Hepatocyte (in vitro differentiated cells): ENCODE data around the gene OR5B12. TPM values are rescaled to one million over a fixed set of nuclear protein-coding genes. Genes with fewer than 3 reads are reported as not detected.

Experiments
- DNase-seq: peaks from one replicate; pipeline ENCODE4 v3.0.0-alpha.2; 2016; ENCODE audit warnings: low spot score
- H2AFZ ChIP-seq: fragments of 200-600 bp; sonication (generic); 2 replicates; pipeline ENCODE4 v1.6.0; 2016; ENCODE audit warnings: antibody characterized with exemption, mild to moderate bottlenecking
- H3K27ac ChIP-seq: fragments of 200-600 bp; sonication (generic); 2 replicates; pipeline ENCODE4 v1.5.1; 2016; ENCODE audit warnings: mild to moderate bottlenecking
- H3K27me3 ChIP-seq: fragments of 200-600 bp; sonication (generic); 2 replicates; pipeline ENCODE4 v1.6.1; 2016
- H3K36me3 ChIP-seq: fragments of 200-600 bp; sonication (generic); replicated peaks from 2 replicates; pipeline ENCODE4 v1.5.1; 2016; ENCODE audit warnings: low read depth; ENCODE audit not compliant: insufficient read depth
- H3K4me1 ChIP-seq: fragments of 200-600 bp; sonication (generic); 2 replicates; pipeline ENCODE4 v1.5.1; 2016; ENCODE audit warnings: mild to moderate bottlenecking, moderate library complexity; ENCODE audit not compliant: insufficient read depth
- H3K4me2 ChIP-seq: fragments of 200-600 bp; sonication (generic); 2 replicates; pipeline ENCODE4 v1.6.0; 2016
- H3K4me3 ChIP-seq: fragments of 200-600 bp; sonication (generic); 2 replicates; pipeline ENCODE4 v1.5.1; 2016; ENCODE audit warnings: mild to moderate bottlenecking
- H3K79me2 ChIP-seq: fragments of 200-600 bp; sonication (generic); 2 replicates; pipeline ENCODE4 v1.6.0; 2017; ENCODE audit warnings: mild to moderate bottlenecking
- H3K9me2 ChIP-seq: fragments of 200-600 bp; sonication (generic); replicated peaks from 2 replicates; pipeline ENCODE4 v1.6.0; 2017; ENCODE audit warnings: mild to moderate bottlenecking; ENCODE audit not compliant: insufficient read depth
- H3K9me3 ChIP-seq: fragments of 200-600 bp; sonication (generic); 2 replicates; pipeline ENCODE4 v1.5.1; 2016; ENCODE audit warnings: low read depth, mild to moderate bottlenecking
- H4K20me1 ChIP-seq: fragments of 200-600 bp; sonication (generic); 2 replicates; pipeline ENCODE4 v1.6.0; 2016; ENCODE audit warnings: mild to moderate bottlenecking; ENCODE audit not compliant: insufficient read depth, poor library complexity, severe bottlenecking
- CTCF ChIP-seq: fragments of 200-600 bp; sonication (generic); IDR thresholded peaks from 2 replicates; pipeline ENCODE4 v1.5.1; 2016; ENCODE audit warnings: antibody characterized with exemption, mild to moderate bottlenecking; ENCODE audit not compliant: poor library complexity
- EZH2 ChIP-seq: fragments of 200-600 bp; sonication (generic); IDR thresholded peaks from 2 replicates; pipeline ENCODE4 v1.6.1; 2016; ENCODE audit warnings: antibody characterized with exemption, mild to moderate bottlenecking, borderline replicate concordance
- EZH2phosphoT487 ChIP-seq: fragments of 200-600 bp; sonication (generic); IDR thresholded peaks from one replicate; pipeline ENCODE4 v1.6.1; 2018; ENCODE audit warnings: antibody characterized with exemption, mild to moderate bottlenecking, low read depth, moderate library complexity; ENCODE audit not compliant: unreplicated experiment, severe bottlenecking
- WGBS: methylation state at CpG from one replicate; pipeline ENCODE4 v1.1.6; 2016; ENCODE audit warnings: low lambda C conversion rate; ENCODE audit errors: missing lambda C conversion rate; 5-methylcytosine and 5-hydroxymethylcytosine counted together
- polyA plus RNA-seq: library from polyadenylated mRNA; unstranded; fragments of >200 nt; fragmentation: Nextera tagmentation; extraction: Ambion mirVana; gene quantifications from 2 replicates; pipeline ENCODE4 v1.2.1, GENCODE V29; 2016
- total RNA-seq: library from RNA; depleted of rRNA; stranded (reverse); fragments of >200 nt; gene quantifications from 2 replicates; pipeline ENCODE4 v1.2.3, GENCODE V29; 2014

OR5B12 gene
- total and polyA plus RNA-seq, 2 experiments from 2014 or later = not detected

- 89% methylated on average over 17 of the region's 18 CpGs for WGBS
- TF ChIP-seq CTCF (no peak), EZH2phosphoT487 (no peak), EZH2 (no peak)
- H3K27me3 ChIP-seq = no peaks in the 10 kb centered on the region
- no peaks in the 10 kb centered on the region for H3K79me2 ChIP-seq
- no peak overlapping the region for H3K4me2 ChIP-seq
- no peak overlapping the region for H3K27ac ChIP-seq
- H3K36me3 ChIP-seq = no peaks in the 10 kb centered on the region
- no peaks in the 10 kb centered on the region for H4K20me1 ChIP-seq
- no peaks in the 10 kb centered on the region for H3K4me1 ChIP-seq
- H3K4me3 ChIP-seq = no peak overlapping the region
- DNase-seq = no peak
- H2AFZ ChIP-seq = no peak overlapping the region
- no peaks in the 10 kb centered on the region for H3K9me3 ChIP-seq
- no peaks in the 10 kb centered on the region for H3K9me2 ChIP-seq
These were observed 51.4 kb downstream of the OR5B12 start for GRCh38 chr11:58390551-58391063.

Other genes starting within 250 kb of the OR5B12 start
- gene OR1S2, start 238.1 kb downstream of the OR5B12 start, total RNA-seq = not detected in 2 replicates
- not detected in 2 replicates for gene OR1S2, start 238.1 kb downstream of the OR5B12 start, polyA plus RNA-seq
- not detected in 2 replicates for gene OR1S1, start 229.5 kb downstream of the OR5B12 start, total RNA-seq
- not detected in 2 replicates for gene OR1S1, start 229.5 kb downstream of the OR5B12 start, polyA plus RNA-seq
- 0.23 TPM in 1 of 2 replicates, not detected in the other for gene OR10Q1, start 213.3 kb downstream of the OR5B12 start, total RNA-seq
- gene OR10Q1, start 213.3 kb downstream of the OR5B12 start, polyA plus RNA-seq = not detected in 2 replicates
- gene OR10W1, start 174.0 kb downstream of the OR5B12 start, total RNA-seq = not detected in 2 replicates
- gene OR10W1, start 174.0 kb downstream of the OR5B12 start, polyA plus RNA-seq = not detected in 2 replicates
- gene OR5B17, start 83.2 kb downstream of the OR5B12 start, total RNA-seq = not detected in 2 replicates
- gene OR5B17, start 83.2 kb downstream of the OR5B12 start, polyA plus RNA-seq = not detected in 2 replicates
- not detected in 2 replicates for gene OR5B3, start 35.4 kb downstream of the OR5B12 start, total RNA-seq
- not detected in 2 replicates for gene OR5B3, start 35.4 kb downstream of the OR5B12 start, polyA plus RNA-seq
- gene OR5B2, start 14.1 kb downstream of the OR5B12 start, total RNA-seq = not detected in 2 replicates
- not detected in 2 replicates for gene OR5B2, start 14.1 kb downstream of the OR5B12 start, polyA plus RNA-seq
- not detected in 2 replicates for gene OR5B21, start 65.9 kb upstream of the OR5B12 start, total RNA-seq
- not detected in 2 replicates for gene OR5B21, start 65.9 kb upstream of the OR5B12 start, polyA plus RNA-seq
- 3.1 and 3.2 TPM in 2 replicates for gene LPXN, start 133.6 kb upstream of the OR5B12 start, total RNA-seq
- gene LPXN, start 133.6 kb upstream of the OR5B12 start, polyA plus RNA-seq = 2.3 and 3.7 TPM in 2 replicates
- 42.0 and 45.9 TPM in 2 replicates for gene ZFP91, start 136.8 kb upstream of the OR5B12 start, total RNA-seq
- gene ZFP91, start 136.8 kb upstream of the OR5B12 start, polyA plus RNA-seq = 13.7 and 15.4 TPM in 2 replicates
- gene CNTF, start 180.4 kb upstream of the OR5B12 start, total RNA-seq = 3.1 and 3.6 TPM in 2 replicates
- gene CNTF, start 180.4 kb upstream of the OR5B12 start, polyA plus RNA-seq = not detected in 2 replicates